ENCODE results near the gene ZDHHC24.

GRCh38 chr11:66580803-66581202 lies 35.0 kb upstream of the ZDHHC24 start:
- TF ChIP-seq CTCF (IDR thresholded peaks at IDR 0.05) (no peak), POLR2A (IDR thresholded peaks at IDR 0.05) (no peak)
